H9 (cell line): Measurements from ENCODE around the gene PGK1. TPM values are rescaled to one million over a fixed set of nuclear protein-coding genes. Genes with fewer than 3 reads are reported as not detected.
A peak's percentile ranks its signal among the peaks of the same experiment; 100 is the strongest.

Source experiments
- DNase-seq: peaks from one replicate; pipeline ENCODE4 v3.0.0-alpha.2; 2017
- H2AFZ ChIP-seq: one replicate; pipeline ENCODE4 v1.6.1; 2013; ENCODE audit warnings: mild to moderate bottlenecking, low read length, control low read depth, moderate library complexity
- H2AK5ac ChIP-seq: 2 replicates; pipeline ENCODE4 v1.6.1; 2013; ENCODE audit warnings: low read length, control low read depth, mixed read lengths; ENCODE audit not compliant: insufficient read length
- H2BK120ac ChIP-seq: one replicate; pipeline ENCODE4 v1.6.1; 2013; ENCODE audit warnings: low read depth, mild to moderate bottlenecking, low read length, control low read depth, inconsistent platforms; ENCODE audit not compliant: poor library complexity, severe bottlenecking
- H2BK12ac ChIP-seq: 2 replicates; pipeline ENCODE4 v1.6.1; 2013; ENCODE audit warnings: low read length, control low read depth, mixed read lengths, low read depth; ENCODE audit not compliant: insufficient read length
- H2BK15ac ChIP-seq: 2 replicates; pipeline ENCODE4 v1.6.1; 2013; ENCODE audit warnings: low read depth, low read length, control low read depth
- H2BK20ac ChIP-seq: one replicate; pipeline ENCODE4 v1.6.1; 2013; ENCODE audit warnings: low read depth, mild to moderate bottlenecking, low read length, control low read depth, inconsistent platforms; ENCODE audit not compliant: poor library complexity, severe bottlenecking
- H2BK5ac ChIP-seq: 2 replicates; pipeline ENCODE4 v1.6.1; 2013; ENCODE audit warnings: low read length, control low read depth, mixed read lengths; ENCODE audit not compliant: insufficient read length
- H3K14ac ChIP-seq: 2 replicates; pipeline ENCODE4 v1.6.1; 2013; ENCODE audit warnings: low read length, control low read depth; ENCODE audit not compliant: insufficient read depth
- H3K18ac ChIP-seq: 2 replicates; pipeline ENCODE4 v1.6.1; 2013; ENCODE audit warnings: low read depth, mild to moderate bottlenecking, mixed read lengths, low read length, control low read depth; ENCODE audit not compliant: insufficient read length
- H3K23ac ChIP-seq: 2 replicates; pipeline ENCODE4 v1.6.1; 2013; ENCODE audit warnings: low read length, control low read depth, mixed read lengths, low read depth; ENCODE audit not compliant: insufficient read length
- H3K23me2 ChIP-seq: 2 replicates; pipeline ENCODE4 v1.6.1; 2013; ENCODE audit warnings: low read depth, mild to moderate bottlenecking, mixed read lengths, low read length, control low read depth; ENCODE audit not compliant: insufficient read length, poor library complexity, severe bottlenecking
- H3K27ac ChIP-seq: 2 replicates; pipeline ENCODE4 v1.5.1; 2013; ENCODE audit warnings: low read length, control low read depth, mixed read lengths, low read depth; ENCODE audit not compliant: insufficient read length
- H3K27me3 ChIP-seq: 2 replicates; pipeline ENCODE4 v1.6.1; 2013; ENCODE audit warnings: low read length, control low read depth, inconsistent platforms; ENCODE audit not compliant: insufficient read depth
- H3K4ac ChIP-seq: 2 replicates; pipeline ENCODE4 v1.6.1; 2013; ENCODE audit warnings: low read depth, mild to moderate bottlenecking, control low read depth, inconsistent platforms, low read length, moderate library complexity
- H3K4me1 ChIP-seq: 2 replicates; pipeline ENCODE4 v1.6.1; 2013; ENCODE audit warnings: low read length, control low read depth, inconsistent platforms; ENCODE audit not compliant: insufficient read depth
- H3K4me2 ChIP-seq: 2 replicates; pipeline ENCODE4 v1.6.1; 2013; ENCODE audit warnings: low read length, control low read depth, mixed read lengths; ENCODE audit not compliant: insufficient read length, insufficient read depth
- H3K56ac ChIP-seq: 2 replicates; pipeline ENCODE4 v1.6.1; 2013; ENCODE audit warnings: low read depth, mild to moderate bottlenecking, mixed read lengths, low read length, control low read depth; ENCODE audit not compliant: insufficient read length
- H3K79me1 ChIP-seq: 2 replicates; pipeline ENCODE4 v1.6.1; 2013; ENCODE audit warnings: low read depth, mild to moderate bottlenecking, moderate library complexity, low read length, control low read depth, inconsistent platforms; ENCODE audit not compliant: insufficient read depth, poor library complexity, severe bottlenecking
- H3K79me2 ChIP-seq: 2 replicates; pipeline ENCODE4 v1.6.1; 2013; ENCODE audit warnings: low read length, control low read depth, inconsistent platforms; ENCODE audit not compliant: insufficient read depth
- H3K9ac ChIP-seq: 2 replicates; pipeline ENCODE4 v1.6.1; 2013; ENCODE audit warnings: low read length, control low read depth, mixed read lengths; ENCODE audit not compliant: insufficient read length; ENCODE audit errors: extremely low read depth
- H3K9me3 ChIP-seq: one replicate; pipeline ENCODE4 v1.6.1; 2013; ENCODE audit warnings: low read depth, low read length, inconsistent platforms; ENCODE audit not compliant: control insufficient read depth
- H3T11ph ChIP-seq: one replicate; pipeline ENCODE4 v1.6.1; 2013; ENCODE audit warnings: mild to moderate bottlenecking, low read length, control low read depth, inconsistent platforms
- H4K20me1 ChIP-seq: one replicate; pipeline ENCODE4 v1.6.1; 2013; ENCODE audit not compliant: control insufficient read depth, insufficient read length, insufficient read depth
- H4K5ac ChIP-seq: 2 replicates; pipeline ENCODE4 v1.6.1; 2013; ENCODE audit warnings: low read depth, mild to moderate bottlenecking, mixed read lengths, low read length, control low read depth; ENCODE audit not compliant: insufficient read length
- H4K8ac ChIP-seq: replicated peaks from 2 replicates; pipeline ENCODE4 v1.6.1; 2013; ENCODE audit warnings: low read length, control low read depth, mixed read lengths, low read depth; ENCODE audit not compliant: insufficient read length
- H4K91ac ChIP-seq: 2 replicates; pipeline ENCODE4 v1.6.1; 2013; ENCODE audit warnings: low read depth, mild to moderate bottlenecking, moderate library complexity, mixed read lengths, low read length, control low read depth; ENCODE audit not compliant: insufficient read length
- H3K27ac Mint-ChIP-seq, 3 experiments: 2 replicates in 2 of 3; 3 replicates in 1 of 3; pipeline ENCODE4 v1.8.0; 2020 to 2021; ENCODE audit warnings: mixed read lengths in 3 of 3, mild to moderate bottlenecking in 1 of 3, moderate library complexity in 1 of 3
- H3K27me3 Mint-ChIP-seq: 2 replicates; pipeline ENCODE4 v1.8.0; 2021; ENCODE audit warnings: low read depth, mild to moderate bottlenecking, moderate library complexity, mixed read lengths
- H3K36me3 Mint-ChIP-seq, 3 experiments: 2 replicates in 2 of 3; 3 replicates in 1 of 3; pipeline ENCODE4 v1.8.0; 2020 to 2021; ENCODE audit warnings: low read depth in 3 of 3, mixed read lengths in 3 of 3; ENCODE audit not compliant: insufficient read depth in 1 of 3
- H3K4me1 Mint-ChIP-seq, 2 experiments: 2 replicates each; pipeline ENCODE4 v1.8.0; 2020; ENCODE audit warnings: mixed read lengths in 2 of 2
- H3K4me3 Mint-ChIP-seq, 2 experiments: 2 replicates in 1 of 2; 3 replicates in 1 of 2; pipeline ENCODE4 v1.8.0; 2020 to 2021; ENCODE audit warnings: mild to moderate bottlenecking in 2 of 2, mixed read lengths in 2 of 2, moderate library complexity in 1 of 2
- H3K9me3 Mint-ChIP-seq, 2 experiments: 2 replicates in 1 of 2; 3 replicates in 1 of 2; pipeline ENCODE4 v1.8.0; 2020; ENCODE audit warnings: mild to moderate bottlenecking in 2 of 2, mixed read lengths in 2 of 2, moderate library complexity in 1 of 2
- CTCF ChIP-seq: fragments of 200-600 bp; sonication (generic); conservative IDR thresholded peaks from 3 replicates; pipeline ENCODE4 v1.8.0; 2021; ENCODE audit warnings: antibody characterized with exemption, mild to moderate bottlenecking
- WGBS: extraction: QIAGEN DNeasy Blood & Tissue Kit; methylation state at CpG from one replicate; pipeline ENCODE4 v1.1.7; 2013; ENCODE audit warnings: missing lambda C conversion rate, low lambda C conversion rate, mixed read lengths; ENCODE audit not compliant: insufficient read length; ENCODE audit errors: extremely low coverage; 5-methylcytosine and 5-hydroxymethylcytosine counted together
- total RNA-seq: library from RNA; stranded (reverse); gene quantifications from 2 replicates; pipeline ENCODE4 v1.2.1, GENCODE V29; 2021

PGK1 gene
- total RNA-seq, 1 experiment from 2014 or later: 581 TPM

- Histone ChIP-seq H3K4ac (no peak overlapping the region), H2BK15ac (no peak overlapping the region), H2BK120ac (no peak overlapping the region), H3K14ac (no peak overlapping the region), H3K9me3 (peaks cover 4% of the 10 kb centered on the region), H2BK20ac (no peak overlapping the region), H4K8ac (no peak overlapping the region), H3K79me2 (no peaks in the 10 kb centered on the region), H3K79me1 (no peaks in the 10 kb centered on the region), H4K5ac (no peak overlapping the region), H3K23ac (no peak overlapping the region), H2BK5ac (no peak overlapping the region), H3K23me2 (no peaks in the 10 kb centered on the region), H3K18ac (no peak overlapping the region), H3K56ac (no peak overlapping the region), H2AK5ac (no peak overlapping the region), H3K4me2 (no peak overlapping the region), H2AFZ (no peak overlapping the region), H3K27me3 (no peaks in the 10 kb centered on the region), H3T11ph (no peak overlapping the region), H3K4me1 (no peaks in the 10 kb centered on the region), H3K9ac (no peak overlapping the region), H2BK12ac (no peak overlapping the region), H4K20me1 (no peaks in the 10 kb centered on the region), H3K27ac (no peak overlapping the region), H4K91ac (no peak overlapping the region)
- Mint-ChIP-seq H3K4me3 (no peak overlapping the region), H3K9me3 (peaks cover 41 to 46% of the 10 kb centered on the region in 2 experiments), H3K27me3 (no peaks in the 10 kb centered on the region), H3K36me3 (peaks cover 7 to 41% (median 36%) of the 10 kb centered on the region in 3 experiments; a peak in 6 of 7 replicates), H3K27ac (peak overlapping the region in 1 of 3 experiments; percentile 47; a peak in 2 of 7 replicates), H3K4me1 (no peaks in the 10 kb centered on the region)
- no CpG with 5 or more reads among the region's 1 CpG for WGBS
- no peak for TF ChIP-seq CTCF
- DNase-seq: no peak
Measured at GRCh38 chrX:78131117-78131516, 27.1 kb downstream of the PGK1 start.
